VCaP (cell line): ENCODE results near the gene JPH2.

Experiments used
- H3K27ac ChIP-seq: fragments of 450-650 bp; 2 replicates; pipeline ENCODE4 v1.5.1; 2017
- TF ChIP-seq, protein P1 (sequence below): fragments of 450-650 bp; conservative IDR thresholded peaks from 2 replicates; pipeline ENCODE4 v1.5.1; 2017; ENCODE audit warnings: mild to moderate bottlenecking, moderate library complexity

Gene JPH2

DNA sequence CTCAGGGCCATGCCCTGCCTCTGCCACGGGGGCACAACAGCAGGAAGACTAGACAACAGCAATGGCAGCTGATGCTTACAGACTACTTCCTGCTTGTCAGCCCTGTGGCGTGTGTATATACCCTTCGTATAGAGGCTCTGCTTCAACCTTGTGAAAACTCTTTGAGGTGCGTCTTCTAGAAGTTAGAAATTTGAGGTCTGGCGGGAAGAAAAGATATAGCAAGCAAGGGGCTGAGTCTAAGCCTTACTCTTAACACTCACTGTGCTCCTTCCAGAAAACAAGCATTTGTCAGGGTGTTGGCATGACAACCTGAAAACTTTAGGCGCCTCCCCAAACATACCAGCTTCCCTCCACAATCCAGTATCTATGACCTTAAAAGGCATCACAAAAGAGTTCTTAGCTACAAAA, 33.3 kb downstream of the JPH2 start:
- no peak overlapping the region for H3K27ac ChIP-seq
- TF ChIP-seq, protein P1, sequence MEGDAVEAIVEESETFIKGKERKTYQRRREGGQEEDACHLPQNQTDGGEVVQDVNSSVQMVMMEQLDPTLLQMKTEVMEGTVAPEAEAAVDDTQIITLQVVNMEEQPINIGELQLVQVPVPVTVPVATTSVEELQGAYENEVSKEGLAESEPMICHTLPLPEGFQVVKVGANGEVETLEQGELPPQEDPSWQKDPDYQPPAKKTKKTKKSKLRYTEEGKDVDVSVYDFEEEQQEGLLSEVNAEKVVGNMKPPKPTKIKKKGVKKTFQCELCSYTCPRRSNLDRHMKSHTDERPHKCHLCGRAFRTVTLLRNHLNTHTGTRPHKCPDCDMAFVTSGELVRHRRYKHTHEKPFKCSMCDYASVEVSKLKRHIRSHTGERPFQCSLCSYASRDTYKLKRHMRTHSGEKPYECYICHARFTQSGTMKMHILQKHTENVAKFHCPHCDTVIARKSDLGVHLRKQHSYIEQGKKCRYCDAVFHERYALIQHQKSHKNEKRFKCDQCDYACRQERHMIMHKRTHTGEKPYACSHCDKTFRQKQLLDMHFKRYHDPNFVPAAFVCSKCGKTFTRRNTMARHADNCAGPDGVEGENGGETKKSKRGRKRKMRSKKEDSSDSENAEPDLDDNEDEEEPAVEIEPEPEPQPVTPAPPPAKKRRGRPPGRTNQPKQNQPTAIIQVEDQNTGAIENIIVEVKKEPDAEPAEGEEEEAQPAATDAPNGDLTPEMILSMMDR, result no peak

GRCh38 chr20:44151621-44152416, 35.2 kb downstream of the JPH2 start:
- TF ChIP-seq, protein P1, result no peak
- no peak overlapping the region for H3K27ac ChIP-seq

DNA sequence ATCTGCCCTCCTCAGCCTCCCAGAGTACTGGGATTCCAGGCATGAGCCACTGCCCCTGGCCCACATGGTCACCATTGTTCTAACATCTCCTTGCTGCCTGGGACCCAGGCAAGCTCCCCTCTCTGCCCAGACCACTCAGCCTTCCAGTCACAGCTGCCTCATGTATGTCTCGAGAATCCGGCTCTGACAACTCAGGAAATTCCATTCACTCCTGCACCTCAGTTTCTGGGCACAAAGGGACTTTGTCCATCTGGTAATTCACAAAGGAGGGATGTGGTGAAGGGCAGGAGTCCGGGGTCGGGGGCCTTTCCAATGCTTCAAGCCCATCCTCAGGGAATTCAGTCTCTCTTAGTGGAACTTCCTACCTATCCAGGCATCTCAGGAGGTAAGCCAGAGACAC, 40.7 kb downstream of the JPH2 start:
- TF ChIP-seq, protein P1, result no peak
- no peak overlapping the region for H3K27ac ChIP-seq

DNA sequence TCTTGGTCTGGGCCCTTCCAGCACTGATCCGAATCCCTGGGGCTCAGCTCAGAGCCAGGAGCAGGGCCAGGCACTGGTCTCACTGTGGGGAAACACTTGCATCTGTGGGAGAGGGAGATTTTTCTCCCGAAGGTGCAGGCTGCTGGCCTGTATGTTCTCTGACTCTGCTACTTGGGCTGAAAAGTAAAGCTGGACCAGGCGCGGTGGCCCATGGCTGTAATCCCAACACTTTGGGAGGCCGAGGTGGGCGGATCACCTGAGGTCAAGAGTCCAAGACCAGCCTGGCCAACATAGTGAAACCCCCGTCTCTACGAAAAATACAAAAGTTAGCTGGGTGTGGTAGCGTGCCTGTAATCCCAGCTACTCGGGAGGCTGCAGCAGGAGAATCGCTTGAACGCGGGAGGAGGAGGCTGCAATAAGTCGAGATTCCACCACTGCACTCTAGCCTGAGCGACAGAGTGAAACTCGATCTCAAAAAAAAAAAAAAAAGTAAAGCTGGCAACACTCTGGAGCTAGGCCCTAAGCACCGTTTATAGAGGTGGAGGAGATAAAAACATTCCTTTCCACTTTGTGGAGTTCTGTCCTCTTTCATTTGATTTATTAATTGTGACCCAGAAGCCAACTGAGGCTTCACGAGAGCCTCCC, 41.7 kb downstream of the JPH2 start:
- H3K27ac ChIP-seq, result no peak overlapping the region
- TF ChIP-seq, protein P1, result no peak

DNA sequence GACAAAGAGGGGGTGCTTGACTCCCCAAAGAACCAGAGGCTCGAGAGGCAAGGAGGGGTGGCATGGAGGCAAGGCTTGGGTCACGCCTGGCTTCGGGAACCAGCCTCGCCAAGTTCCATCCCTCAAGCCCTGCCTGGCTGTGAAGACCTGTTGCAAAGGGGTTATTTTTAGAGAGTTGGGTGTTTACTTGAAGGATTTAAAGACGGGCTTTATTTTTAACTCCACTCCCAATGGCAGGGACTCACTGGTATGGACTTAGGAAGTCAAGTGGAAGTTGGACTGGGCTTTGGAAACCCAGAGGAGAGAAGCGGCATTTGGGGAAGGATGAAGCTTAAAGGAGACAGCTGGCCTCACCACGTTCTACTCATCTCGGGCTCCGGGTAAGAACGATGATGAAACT, 43.1 kb downstream of the JPH2 start:
- H3K27ac ChIP-seq, result no peak overlapping the region
- TF ChIP-seq, protein P1, result no peak

DNA sequence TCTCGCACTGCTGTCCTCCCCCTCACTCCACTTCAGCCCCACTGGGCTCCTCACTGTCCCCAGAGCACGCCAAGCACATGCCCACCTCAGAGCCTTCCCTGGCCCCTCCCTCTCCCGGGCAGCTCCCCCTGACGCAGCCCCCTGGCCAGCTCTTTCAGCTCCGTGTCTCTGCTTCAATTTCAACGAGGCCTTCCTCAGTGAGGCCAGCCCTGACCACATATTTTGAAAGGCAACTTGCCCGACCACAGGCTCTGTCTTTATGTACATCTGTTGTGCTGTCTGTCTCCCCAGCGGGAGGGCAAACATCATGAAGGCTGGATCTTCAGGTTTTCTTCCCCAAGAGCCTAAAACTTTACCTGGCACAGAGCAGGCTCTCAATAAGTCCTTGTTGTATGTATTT, 44.6 kb downstream of the JPH2 start:
- TF ChIP-seq, protein P1, result no peak

DNA sequence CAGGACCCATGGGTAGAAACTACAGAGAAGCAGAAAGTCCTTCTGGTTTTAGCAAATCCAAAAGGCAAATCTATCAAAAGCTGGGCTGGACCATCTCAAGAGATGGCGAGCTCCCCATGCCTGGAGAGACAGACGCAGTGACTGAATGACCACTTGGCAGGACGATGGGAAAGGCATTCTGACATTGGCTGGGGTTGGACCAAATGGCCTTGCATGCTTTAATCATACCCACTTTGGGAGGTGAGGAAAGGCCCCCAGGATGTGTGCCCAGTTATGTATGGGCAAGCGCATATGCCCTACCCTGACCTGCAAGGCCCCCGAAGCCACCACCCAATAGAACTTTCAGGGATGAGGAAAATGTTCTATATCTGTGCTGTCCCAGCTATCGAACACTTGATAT, 45.1 kb downstream of the JPH2 start:
- TF ChIP-seq, protein P1, result no peak
- H3K27ac ChIP-seq, result no peak overlapping the region

More for the DNA sequence above, 44.6 kb downstream of the JPH2 start:
- no peak overlapping the region for H3K27ac ChIP-seq
